A549 (cell line): ENCODE measurements around the gene SEPTIN7. TPM values are rescaled to one million over a fixed set of nuclear protein-coding genes. Genes with fewer than 3 reads are reported as not detected.
A peak's percentile ranks its signal among the peaks of the same experiment; 100 is the strongest.

ENCODE experiments used
- ATAC-seq, 2 experiments: fragments of 200-7000 bp in 1 of 2; fragments of >200 bp in 1 of 2; cut with Nextera tagmentation in 1 of 2; cut with Tn5 transposase in 1 of 2; 3 replicates each; pipeline versions ENCODE4 v1.8.0 to v1.9.1; 2018 to 2020; ENCODE audit warnings: mild to moderate bottlenecking in 1 of 2, moderate library complexity in 1 of 2
- CTCF ChIA-PET: fragments of 300-600 bp; sonication (Branson Sonifier 250); formaldehyde crosslinking; extraction: SDS; loops from one replicate; lab custom pipeline; 2021; ENCODE audit warnings: antibody characterized with exemption, inconsistent platforms; lab: Yijun Ruan, JAX
- POLR2A ChIA-PET: fragments of 350-600 bp; formaldehyde crosslinking; extraction: SDS; loops from one replicate; lab custom pipeline; 2021; ENCODE audit warnings: antibody characterized with exemption, inconsistent platforms; lab: Yijun Ruan, JAX
- DNase-seq, 2 experiments: peaks; one replicate each; pipeline versions ENCODE4 v3.0.0 to v3.0.0-alpha.2; 2011 to 2016; ENCODE audit warnings: low read depth in 1 of 2, low spot score in 1 of 2
- FAIRE-seq: peaks from 2 replicates; lab custom pipeline; 2011; peaks lifted over from hg19 to GRCh38; lab: Jason Lieb, UNC
- H3K27ac ChIP-seq, 2 experiments: fragments of >200 bp; sonication (Bioruptor Twin); formaldehyde crosslinking; 3 replicates each; pipeline ENCODE4 v1.5.1; 2016 to 2017
- H3K4me1 ChIP-seq: fragments of >200 bp; sonication (Bioruptor Twin); formaldehyde crosslinking; 3 replicates; pipeline ENCODE4 v1.6.1; 2016
- H3K4me2 ChIP-seq: fragments of >200 bp; sonication (Bioruptor Twin); formaldehyde crosslinking; 3 replicates; pipeline ENCODE4 v1.6.1; 2016
- H3K4me3 ChIP-seq: fragments of >200 bp; sonication (Bioruptor Twin); formaldehyde crosslinking; 3 replicates; pipeline ENCODE4 v1.5.1; 2016
- H3K9me3 ChIP-seq: fragments of >200 bp; sonication (Bioruptor Twin); formaldehyde crosslinking; 3 replicates; pipeline ENCODE4 v1.6.1; 2016
- BHLHE40 ChIP-seq: IDR thresholded peaks from 2 replicates; pipeline ENCODE4 v1.6.1; 2012; ENCODE audit warnings: low read depth, low read length, inconsistent platforms
- CBX8 ChIP-seq: fragments of 200-600 bp; sonication (generic); IDR thresholded peaks from 2 replicates; pipeline ENCODE4 v1.6.1; 2016
- CEBPB ChIP-seq, 2 experiments: fragments of >200 bp in 1 of 2; sonication (Bioruptor Twin) in 1 of 2; formaldehyde crosslinking in 1 of 2; IDR thresholded peaks; 2 replicates each; pipeline ENCODE4 v1.6.1; 2012 to 2016
- EP300 ChIP-seq, 2 experiments: fragments of >200 bp; sonication (Bioruptor Twin); formaldehyde crosslinking; IDR thresholded peaks; 2 replicates in 1 of 2; 3 replicates in 1 of 2; pipeline ENCODE4 v1.6.1; 2016 to 2017
- FOSB ChIP-seq: fragments of 250-450 bp; sonication (Bioruptor Pico); IDR thresholded peaks from 2 replicates; pipeline ENCODE4 v1.5.0; 2020; ENCODE audit warnings: mild to moderate bottlenecking, moderate library complexity
- FOSL2 ChIP-seq, 2 experiments: fragments of 450-650 bp in 1 of 2; fragments of >200 bp in 1 of 2; sonication (Bioruptor Twin) in 1 of 2; formaldehyde crosslinking; IDR thresholded peaks; 2 replicates each; pipeline versions ENCODE4 v1.5.0 to v1.6.1; 2016 to 2020; ENCODE audit warnings: mild to moderate bottlenecking in 1 of 2, moderate library complexity in 1 of 2
- HDAC2 ChIP-seq: fragments of 200-600 bp; sonication (generic); IDR thresholded peaks from 2 replicates; pipeline ENCODE4 v1.6.1; 2016
- HOXB5 ChIP-seq: fragments of 250-450 bp; sonication (Bioruptor Pico); IDR thresholded peaks from 2 replicates; pipeline ENCODE4 v1.5.0; 2020; ENCODE audit warnings: mild to moderate bottlenecking, moderate library complexity
- JUNB ChIP-seq: fragments of >200 bp; sonication (Bioruptor Twin); formaldehyde crosslinking; IDR thresholded peaks from 2 replicates; pipeline ENCODE4 v1.6.1; 2016
- KDM1A ChIP-seq: fragments of 200-600 bp; sonication (generic); IDR thresholded peaks from 2 replicates; pipeline ENCODE4 v1.6.1; 2016; ENCODE audit warnings: low read depth, mild to moderate bottlenecking
- MAFK ChIP-seq: fragments of 450-650 bp; IDR thresholded peaks from 2 replicates; pipeline ENCODE4 v1.6.1; 2014; ENCODE audit not compliant: partially characterized antibody
- MAZ ChIP-seq: fragments of 150-350 bp; IDR thresholded peaks from 2 replicates; pipeline ENCODE4 v1.6.1; 2014; ENCODE audit warnings: antibody characterized with exemption, low read depth, low read length, borderline replicate concordance
- NPAS2 ChIP-seq: fragments of 250-450 bp; sonication (Bioruptor Pico); IDR thresholded peaks from 2 replicates; pipeline ENCODE4 v1.8.0; 2022; ENCODE audit warnings: mild to moderate bottlenecking, moderate library complexity, borderline replicate concordance
- PHF8 ChIP-seq: fragments of 200-600 bp; sonication (generic); IDR thresholded peaks from 2 replicates; pipeline ENCODE4 v1.6.1; 2016; ENCODE audit warnings: low read depth, mild to moderate bottlenecking, antibody characterized with exemption, moderate library complexity, borderline replicate concordance
- POLR2A ChIP-seq: IDR thresholded peaks from 2 replicates; pipeline ENCODE4 v1.6.1; 2012; ENCODE audit warnings: mild to moderate bottlenecking, low read length
- RARB ChIP-seq: fragments of 250-450 bp; sonication (Bioruptor Pico); IDR thresholded peaks from 2 replicates; pipeline ENCODE4 v1.8.0; 2021; ENCODE audit warnings: mild to moderate bottlenecking, moderate library complexity
- RFX5 ChIP-seq: fragments of 450-650 bp; IDR thresholded peaks from 2 replicates; pipeline ENCODE4 v1.7.1; 2014; ENCODE audit warnings: antibody characterized with exemption, mild to moderate bottlenecking, moderate library complexity
- SMC3 ChIP-seq: fragments of >200 bp; sonication (Bioruptor Twin); formaldehyde crosslinking; IDR thresholded peaks from 3 replicates; pipeline ENCODE4 v1.6.1; 2018; ENCODE audit warnings: inconsistent platforms
- SREBF2 ChIP-seq: fragments of 450-650 bp; IDR thresholded peaks from 2 replicates; pipeline ENCODE4 v1.6.1; 2014; ENCODE audit warnings: mild to moderate bottlenecking, moderate library complexity
- ZNF302 ChIP-seq: fragments of 250-450 bp; sonication (Bioruptor Pico); IDR thresholded peaks from 2 replicates; pipeline ENCODE4 v1.9.0; 2021; ENCODE audit warnings: inconsistent platforms, mild to moderate bottlenecking, moderate library complexity
- WGBS: methylation state at CpG from one replicate; pipeline ENCODE4 v1.1.6; 2017; ENCODE audit errors: missing lambda C conversion rate; 5-methylcytosine and 5-hydroxymethylcytosine counted together
- polyA plus RNA-seq, 4 experiments: library from polyadenylated mRNA; depleted of rRNA in 3 of 4; stranded (reverse); fragments of >200 nt; fragmentation: RNase III in 1 of 4; extraction: RNeasy Plus Mini Kit Qiagen cat#74134 plus additional on column Dnase treatment in 1 of 4; gene quantifications; 2 replicates in 3 of 4; 3 replicates in 1 of 4; pipeline ENCODE4 v1.2.3, GENCODE V29; 2011 to 2017
- TF ChIP-seq, protein P1 (sequence below): fragments of 250-450 bp; sonication (Bioruptor Pico); IDR thresholded peaks from 2 replicates; pipeline ENCODE4 v1.5.0; 2021; ENCODE audit warnings: mild to moderate bottlenecking, moderate library complexity, borderline replicate concordance
- TF ChIP-seq, protein P2 (sequence below): IDR thresholded peaks from 2 replicates; pipeline ENCODE4 v1.6.1; 2012; ENCODE audit warnings: low read depth, borderline replicate concordance
- TF ChIP-seq, protein P3 (sequence below): IDR thresholded peaks from 2 replicates; pipeline ENCODE4 v1.6.1; 2012

SEPTIN7 gene
- polyA plus RNA-seq, 2 of the 4 experiments (the other 2 are of a cell fraction): 282 to 385 TPM

DNA sequence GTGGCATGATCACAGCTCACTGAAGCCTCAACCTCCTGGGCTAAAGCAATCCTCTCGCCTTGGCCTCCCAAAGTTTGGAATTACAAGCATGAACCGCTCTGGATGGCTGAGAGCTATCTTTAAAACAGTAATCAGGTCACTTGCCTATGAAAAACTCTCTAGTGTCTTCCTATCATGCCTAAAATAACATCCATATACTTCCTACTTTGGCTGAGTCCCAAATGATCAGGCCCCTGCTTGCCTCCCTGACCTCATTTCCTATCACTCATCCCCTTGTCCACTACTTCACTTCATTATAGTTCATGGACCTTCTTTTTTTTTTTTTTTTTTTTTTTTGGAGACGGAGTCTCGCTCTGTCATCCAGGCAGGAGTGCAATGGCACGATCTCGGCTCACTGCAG is 28.0 kb downstream of the SEPTIN7 start:
- H3K4me1 ChIP-seq: peaks cover 19% of the 10 kb centered on the region
- ATAC-seq: no peak

DNA sequence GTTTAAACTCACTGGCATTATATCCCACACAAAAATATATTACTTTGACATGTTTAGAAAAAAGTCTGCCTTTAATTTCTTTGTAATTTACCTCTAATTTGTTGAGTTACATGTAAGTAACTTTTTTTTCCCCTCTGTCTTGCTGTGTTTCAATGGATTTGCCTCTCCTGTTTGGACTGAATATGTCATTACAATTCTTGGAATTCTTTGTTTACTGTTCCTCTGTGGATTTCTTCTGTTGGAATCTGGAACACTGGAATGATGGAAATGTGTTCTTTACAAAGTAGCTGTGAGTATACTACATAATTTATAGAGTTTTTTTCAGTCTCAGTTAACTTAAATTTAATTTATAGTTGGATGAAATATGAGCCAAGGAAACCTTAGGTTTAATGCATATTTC is 30.4 kb downstream of the SEPTIN7 start:
- peaks cover 15% of the 10 kb centered on the region for H3K4me1 ChIP-seq
- POLR2A ChIA-PET: interaction anchor here (1.1 kb wide), 1 partner anchor 30 kb away, joined by 4 read pairs; the partner anchor contains the start of gene SEPTIN7
- no peak overlapping the region for H3K4me3 ChIP-seq
- H3K9me3 ChIP-seq: no peaks in the 10 kb centered on the region
- CTCF ChIA-PET: interaction anchor here (1.6 kb wide), 1 partner anchor 16 kb away, joined by 4 read pairs; no protein-coding TSS in a partner anchor
- peak overlapping the region; percentile 54 for H3K4me2 ChIP-seq
- FAIRE-seq (peak; percentile 13), DNase-seq (no peak), ATAC-seq (peak in 1 of 2 experiments; percentile 38; a peak in 1 of 6 replicates)
- H3K27ac ChIP-seq: no peak overlapping the region
- no peak for TF ChIP-seq EP300 (IDR thresholded peaks at IDR 0.05)
- TF ChIP-seq, protein P1, sequence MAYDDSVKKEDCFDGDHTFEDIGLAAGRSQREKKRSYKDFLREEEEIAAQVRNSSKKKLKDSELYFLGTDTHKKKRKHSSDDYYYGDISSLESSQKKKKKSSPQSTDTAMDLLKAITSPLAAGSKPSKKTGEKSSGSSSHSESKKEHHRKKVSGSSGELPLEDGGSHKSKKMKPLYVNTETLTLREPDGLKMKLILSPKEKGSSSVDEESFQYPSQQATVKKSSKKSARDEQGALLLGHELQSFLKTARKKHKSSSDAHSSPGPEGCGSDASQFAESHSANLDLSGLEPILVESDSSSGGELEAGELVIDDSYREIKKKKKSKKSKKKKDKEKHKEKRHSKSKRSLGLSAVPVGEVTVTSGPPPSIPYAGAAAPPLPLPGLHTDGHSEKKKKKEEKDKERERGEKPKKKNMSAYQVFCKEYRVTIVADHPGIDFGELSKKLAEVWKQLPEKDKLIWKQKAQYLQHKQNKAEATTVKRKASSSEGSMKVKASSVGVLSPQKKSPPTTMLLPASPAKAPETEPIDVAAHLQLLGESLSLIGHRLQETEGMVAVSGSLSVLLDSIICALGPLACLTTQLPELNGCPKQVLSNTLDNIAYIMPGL (CRISPR knock-in tag): no peak
- no peak for TF ChIP-seq KDM1A
- no peak for TF ChIP-seq FOSB (CRISPR knock-in tag)
- TF ChIP-seq CBX8: no peak
- TF ChIP-seq HDAC2: no peak
- TF ChIP-seq ZNF302 (CRISPR knock-in tag): no peak
- no peak for TF ChIP-seq SMC3
- TF ChIP-seq CEBPB (IDR thresholded peaks at IDR 0.05): no peak
- no peak for TF ChIP-seq JUNB
- TF ChIP-seq HOXB5 (CRISPR knock-in tag): no peak
- no peak for TF ChIP-seq POLR2A
- TF ChIP-seq RARB (CRISPR knock-in tag): no peak
- no peak for TF ChIP-seq MAFK
- TF ChIP-seq, protein P2, sequence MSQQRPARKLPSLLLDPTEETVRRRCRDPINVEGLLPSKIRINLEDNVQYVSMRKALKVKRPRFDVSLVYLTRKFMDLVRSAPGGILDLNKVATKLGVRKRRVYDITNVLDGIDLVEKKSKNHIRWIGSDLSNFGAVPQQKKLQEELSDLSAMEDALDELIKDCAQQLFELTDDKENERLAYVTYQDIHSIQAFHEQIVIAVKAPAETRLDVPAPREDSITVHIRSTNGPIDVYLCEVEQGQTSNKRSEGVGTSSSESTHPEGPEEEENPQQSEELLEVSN: no peak
- TF ChIP-seq NPAS2 (CRISPR knock-in tag): no peak

More for the DNA sequence above, 28.0 kb downstream of the SEPTIN7 start:
- no peak for TF ChIP-seq MAZ
- TF ChIP-seq, protein P3, sequence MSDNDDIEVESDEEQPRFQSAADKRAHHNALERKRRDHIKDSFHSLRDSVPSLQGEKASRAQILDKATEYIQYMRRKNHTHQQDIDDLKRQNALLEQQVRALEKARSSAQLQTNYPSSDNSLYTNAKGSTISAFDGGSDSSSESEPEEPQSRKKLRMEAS: no peak
- TF ChIP-seq CBX8: no peak
- TF ChIP-seq SREBF2: no peak
- no peak for TF ChIP-seq RFX5
- 98% methylated on average over 6 of the region's 6 CpGs for WGBS
- Histone ChIP-seq H3K4me2 (no peak overlapping the region), H3K4me3 (no peak overlapping the region), H3K9me3 (no peaks in the 10 kb centered on the region), H3K27ac (no peak overlapping the region)
- CTCF ChIA-PET: no interaction called here
- FAIRE-seq: no peak
- POLR2A ChIA-PET: no interaction called here
- DNase-seq: no peak

DNA sequence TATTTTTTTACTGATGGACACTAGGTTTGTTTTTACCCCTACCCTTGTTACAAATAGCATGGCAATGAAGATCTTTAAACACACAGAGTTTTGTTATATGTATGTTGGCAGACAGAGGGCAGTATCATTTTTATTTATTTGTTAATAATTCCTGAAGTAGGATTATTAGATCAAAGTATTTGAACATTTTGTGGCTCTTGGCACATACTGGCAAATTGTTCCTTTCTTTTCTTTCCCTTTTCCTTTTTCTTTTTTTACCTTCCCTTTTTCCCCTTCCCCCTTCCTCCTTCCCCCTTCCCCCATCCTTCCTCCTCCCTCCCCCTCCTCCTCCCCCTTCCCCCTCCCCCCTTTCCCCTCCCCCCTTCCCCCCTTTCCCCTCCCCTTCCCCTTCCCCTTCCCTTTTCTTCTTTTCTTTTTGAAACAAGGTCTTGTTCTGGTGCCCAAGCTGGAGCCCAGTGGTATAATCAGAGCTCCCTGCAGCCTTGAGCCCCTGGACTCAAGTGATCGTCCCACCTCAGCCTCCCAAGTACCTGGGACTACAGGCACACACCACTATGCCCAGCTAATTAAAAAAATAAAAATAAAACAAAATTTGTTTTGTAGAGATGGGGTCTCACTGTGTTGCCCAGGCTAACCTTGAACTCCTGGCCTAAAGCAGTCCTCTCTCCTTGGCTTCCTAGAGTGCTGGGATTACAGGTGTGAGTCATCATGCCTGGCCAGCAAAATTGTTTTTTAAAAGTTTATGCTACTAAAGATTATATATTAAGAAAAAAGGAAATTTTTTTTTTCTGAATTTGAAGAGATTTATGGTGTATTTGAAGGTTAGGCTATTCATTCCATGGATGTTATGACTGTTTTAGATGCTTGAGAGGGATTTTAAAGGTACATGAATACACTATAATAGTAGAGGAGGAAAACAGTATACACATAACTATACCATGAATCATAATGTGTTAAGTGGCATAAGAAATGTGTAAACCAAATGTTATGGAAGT is 39.3 kb downstream of the SEPTIN7 start:
- peak overlapping the region in 1 of 2 experiments; percentile 69; a peak in 3 of 6 replicates for H3K27ac ChIP-seq
- CTCF ChIA-PET: no interaction called here
- H3K9me3 ChIP-seq: no peaks in the 10 kb centered on the region
- H3K4me1 ChIP-seq: peaks cover 10% of the 10 kb centered on the region; the same call in 2 of the 3 replicates
- DNase-seq: peak; percentile 9
- no peak overlapping the region for H3K4me3 ChIP-seq
- peak; percentile 84 for FAIRE-seq
- TF ChIP-seq JUNB (peak; percentile 28; the same call in 1 of the 2 replicates), BHLHE40 (no peak), FOSL2 (IDR thresholded peaks at IDR 0.05) (no peak), FOSL2 (CRISPR knock-in tag; IDR thresholded peaks at IDR 0.05) (peak; percentile 36; the same call in 1 of the 2 replicates), CBX8 (no peak), HDAC2 (no peak), PHF8 (no peak)
- WGBS: 81% methylated on average over 1 of the region's 1 CpG
- H3K4me2 ChIP-seq: peak overlapping the region; percentile 3; the same call in 2 of the 3 replicates
- POLR2A ChIA-PET: no interaction called here
- peak; percentile 47 to 78; a peak in 4 of 6 replicates for ATAC-seq
